SK-N-SH treated with all-trans-retinoic acid at 6 μM for 48 hours (cell line): ENCODE measurements around the gene MYOM1.

Source experiments
- CSDC2 ChIP-seq: fragments of 250-450 bp; sonication (Bioruptor Pico); IDR thresholded peaks from 2 replicates; pipeline ENCODE4 v1.5.0; 2020; ENCODE audit warnings: mild to moderate bottlenecking, moderate library complexity
- RARB ChIP-seq: fragments of 250-450 bp; sonication (Bioruptor Pico); IDR thresholded peaks from 2 replicates; pipeline ENCODE4 v1.8.0; 2021; ENCODE audit warnings: mild to moderate bottlenecking, moderate library complexity
- ZFP30 ChIP-seq: fragments of 450-650 bp; formaldehyde crosslinking; IDR thresholded peaks from 2 replicates; pipeline ENCODE4 v1.5.0; 2022; ENCODE audit warnings: mild to moderate bottlenecking, moderate library complexity
- ZNF8 ChIP-seq: fragments of 450-650 bp; formaldehyde crosslinking; IDR thresholded peaks from 2 replicates; pipeline ENCODE4 v1.5.0; 2020; ENCODE audit warnings: mild to moderate bottlenecking, moderate library complexity
- TF ChIP-seq, protein P1 (sequence below): fragments of 250-450 bp; sonication (Bioruptor Pico); IDR thresholded peaks from 2 replicates; pipeline ENCODE4 v1.8.0; 2020; ENCODE audit warnings: mild to moderate bottlenecking, moderate library complexity, borderline replicate concordance
- TF ChIP-seq, protein P2 (sequence below): fragments of 250-450 bp; sonication (Bioruptor Pico); IDR thresholded peaks from 2 replicates; pipeline ENCODE4 v1.5.1; 2020; ENCODE audit warnings: low read depth, mild to moderate bottlenecking, moderate library complexity
- TF ChIP-seq, protein P3 (sequence below): fragments of 250-450 bp; sonication (Bioruptor Pico); IDR thresholded peaks from 2 replicates; pipeline ENCODE4 v1.8.0; 2021; ENCODE audit warnings: low read depth, mild to moderate bottlenecking, moderate library complexity, borderline replicate concordance
- TF ChIP-seq, protein P4 (sequence below): fragments of 250-450 bp; sonication (Bioruptor Pico); IDR thresholded peaks from 2 replicates; pipeline ENCODE4 v1.5.1; 2021; ENCODE audit warnings: mild to moderate bottlenecking, moderate library complexity

DNA sequence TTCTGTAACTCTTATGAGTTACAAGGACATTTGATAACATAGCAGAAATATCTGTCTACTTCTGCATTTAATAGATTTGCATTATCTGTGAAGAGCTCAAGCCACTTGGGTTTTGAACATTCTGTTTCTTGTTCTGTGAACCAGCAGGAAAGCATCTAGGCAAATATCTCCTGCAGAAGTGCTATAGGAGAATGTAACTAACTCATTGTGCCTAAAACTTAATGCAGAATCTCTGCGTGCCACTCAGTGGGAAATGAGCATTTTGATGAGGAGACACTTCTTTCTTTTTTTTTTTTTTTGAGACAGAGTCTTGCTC lies 63.5 kb downstream of the MYOM1 start:
- TF ChIP-seq ZNF8 (CRISPR knock-in tag): no peak
- no peak for TF ChIP-seq ZFP30
- TF ChIP-seq, protein P1, sequence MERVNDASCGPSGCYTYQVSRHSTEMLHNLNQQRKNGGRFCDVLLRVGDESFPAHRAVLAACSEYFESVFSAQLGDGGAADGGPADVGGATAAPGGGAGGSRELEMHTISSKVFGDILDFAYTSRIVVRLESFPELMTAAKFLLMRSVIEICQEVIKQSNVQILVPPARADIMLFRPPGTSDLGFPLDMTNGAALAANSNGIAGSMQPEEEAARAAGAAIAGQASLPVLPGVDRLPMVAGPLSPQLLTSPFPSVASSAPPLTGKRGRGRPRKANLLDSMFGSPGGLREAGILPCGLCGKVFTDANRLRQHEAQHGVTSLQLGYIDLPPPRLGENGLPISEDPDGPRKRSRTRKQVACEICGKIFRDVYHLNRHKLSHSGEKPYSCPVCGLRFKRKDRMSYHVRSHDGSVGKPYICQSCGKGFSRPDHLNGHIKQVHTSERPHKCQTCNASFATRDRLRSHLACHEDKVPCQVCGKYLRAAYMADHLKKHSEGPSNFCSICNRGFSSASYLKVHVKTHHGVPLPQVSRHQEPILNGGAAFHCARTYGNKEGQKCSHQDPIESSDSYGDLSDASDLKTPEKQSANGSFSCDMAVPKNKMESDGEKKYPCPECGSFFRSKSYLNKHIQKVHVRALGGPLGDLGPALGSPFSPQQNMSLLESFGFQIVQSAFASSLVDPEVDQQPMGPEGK (CRISPR knock-in tag): no peak
- TF ChIP-seq, protein P2, sequence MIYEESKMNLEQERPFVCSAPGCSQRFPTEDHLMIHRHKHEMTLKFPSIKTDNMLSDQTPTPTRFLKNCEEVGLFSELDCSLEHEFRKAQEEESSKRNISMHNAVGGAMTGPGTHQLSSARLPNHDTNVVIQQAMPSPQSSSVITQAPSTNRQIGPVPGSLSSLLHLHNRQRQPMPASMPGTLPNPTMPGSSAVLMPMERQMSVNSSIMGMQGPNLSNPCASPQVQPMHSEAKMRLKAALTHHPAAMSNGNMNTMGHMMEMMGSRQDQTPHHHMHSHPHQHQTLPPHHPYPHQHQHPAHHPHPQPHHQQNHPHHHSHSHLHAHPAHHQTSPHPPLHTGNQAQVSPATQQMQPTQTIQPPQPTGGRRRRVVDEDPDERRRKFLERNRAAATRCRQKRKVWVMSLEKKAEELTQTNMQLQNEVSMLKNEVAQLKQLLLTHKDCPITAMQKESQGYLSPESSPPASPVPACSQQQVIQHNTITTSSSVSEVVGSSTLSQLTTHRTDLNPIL (CRISPR knock-in tag): no peak
- TF ChIP-seq, protein P3, sequence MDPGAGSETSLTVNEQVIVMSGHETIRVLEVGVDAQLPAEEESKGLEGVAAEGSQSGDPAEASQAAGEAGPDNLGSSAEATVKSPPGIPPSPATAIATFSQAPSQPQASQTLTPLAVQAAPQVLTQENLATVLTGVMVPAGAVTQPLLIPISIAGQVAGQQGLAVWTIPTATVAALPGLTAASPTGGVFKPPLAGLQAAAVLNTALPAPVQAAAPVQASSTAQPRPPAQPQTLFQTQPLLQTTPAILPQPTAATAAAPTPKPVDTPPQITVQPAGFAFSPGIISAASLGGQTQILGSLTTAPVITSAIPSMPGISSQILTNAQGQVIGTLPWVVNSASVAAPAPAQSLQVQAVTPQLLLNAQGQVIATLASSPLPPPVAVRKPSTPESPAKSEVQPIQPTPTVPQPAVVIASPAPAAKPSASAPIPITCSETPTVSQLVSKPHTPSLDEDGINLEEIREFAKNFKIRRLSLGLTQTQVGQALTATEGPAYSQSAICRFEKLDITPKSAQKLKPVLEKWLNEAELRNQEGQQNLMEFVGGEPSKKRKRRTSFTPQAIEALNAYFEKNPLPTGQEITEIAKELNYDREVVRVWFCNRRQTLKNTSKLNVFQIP: no peak
- TF ChIP-seq RARB (CRISPR knock-in tag): no peak
- no peak for TF ChIP-seq CSDC2
- TF ChIP-seq, protein P4, sequence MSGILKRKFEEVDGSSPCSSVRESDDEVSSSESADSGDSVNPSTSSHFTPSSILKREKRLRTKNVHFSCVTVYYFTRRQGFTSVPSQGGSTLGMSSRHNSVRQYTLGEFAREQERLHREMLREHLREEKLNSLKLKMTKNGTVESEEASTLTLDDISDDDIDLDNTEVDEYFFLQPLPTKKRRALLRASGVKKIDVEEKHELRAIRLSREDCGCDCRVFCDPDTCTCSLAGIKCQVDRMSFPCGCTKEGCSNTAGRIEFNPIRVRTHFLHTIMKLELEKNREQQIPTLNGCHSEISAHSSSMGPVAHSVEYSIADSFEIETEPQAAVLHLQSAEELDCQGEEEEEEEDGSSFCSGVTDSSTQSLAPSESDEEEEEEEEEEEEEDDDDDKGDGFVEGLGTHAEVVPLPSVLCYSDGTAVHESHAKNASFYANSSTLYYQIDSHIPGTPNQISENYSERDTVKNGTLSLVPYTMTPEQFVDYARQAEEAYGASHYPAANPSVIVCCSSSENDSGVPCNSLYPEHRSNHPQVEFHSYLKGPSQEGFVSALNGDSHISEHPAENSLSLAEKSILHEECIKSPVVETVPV: no peak
